H7 (cell line): Measurements from ENCODE around the gene PPAN. TPM values are rescaled to one million over a fixed set of nuclear protein-coding genes. Genes with fewer than 3 reads are reported as not detected.
A peak's percentile ranks its signal among the peaks of the same experiment; 100 is the strongest.

Experiments used
- DNase-seq: peaks from one replicate; pipeline ENCODE4 v3.0.0; 2012
- H3K27me3 ChIP-seq: 2 replicates; pipeline ENCODE4 v1.6.0; 2011; ENCODE audit warnings: mild to moderate bottlenecking, low read length; ENCODE audit not compliant: control insufficient read depth, insufficient read depth
- H3K36me3 ChIP-seq: replicated peaks from 2 replicates; pipeline ENCODE4 v1.5.1; 2011; ENCODE audit warnings: low read length; ENCODE audit not compliant: control insufficient read depth, insufficient read depth
- H3K4me3 ChIP-seq: 2 replicates; pipeline ENCODE4 v1.5.1; 2011; ENCODE audit warnings: low read depth, mild to moderate bottlenecking, control low read depth, low read length, moderate library complexity; ENCODE audit not compliant: insufficient read depth
- total RNA-seq: library from RNA; depleted of rRNA; stranded (reverse); fragments of >200 nt; shearing (Covaris generic); gene quantifications from 2 replicates; pipeline ENCODE4 v1.2.3, GENCODE V29; 2014

PPAN gene
- total RNA-seq, 1 experiment from 2014 or later, result 54.4 TPM

- Histone ChIP-seq H3K4me3 (peak overlapping the region; percentile 70), H3K36me3 (peaks cover 4% of the 10 kb centered on the region), H3K27me3 (peaks cover 11% of the 10 kb centered on the region; the same call in 1 of the 2 replicates)
- DNase-seq, result peak; percentile 84
Measured at GRCh38 chr19:10086591-10087192, 19.5 kb upstream of the PPAN start.

GRCh38 chr19:10087296-10088061, 18.7 kb upstream of the PPAN start:
- Histone ChIP-seq H3K4me3 (peak overlapping the region; percentile 70), H3K27me3 (peaks cover 11% of the 10 kb centered on the region; the same call in 1 of the 2 replicates), H3K36me3 (peaks cover 4% of the 10 kb centered on the region)
- peak; percentile 31 for DNase-seq

DNA sequence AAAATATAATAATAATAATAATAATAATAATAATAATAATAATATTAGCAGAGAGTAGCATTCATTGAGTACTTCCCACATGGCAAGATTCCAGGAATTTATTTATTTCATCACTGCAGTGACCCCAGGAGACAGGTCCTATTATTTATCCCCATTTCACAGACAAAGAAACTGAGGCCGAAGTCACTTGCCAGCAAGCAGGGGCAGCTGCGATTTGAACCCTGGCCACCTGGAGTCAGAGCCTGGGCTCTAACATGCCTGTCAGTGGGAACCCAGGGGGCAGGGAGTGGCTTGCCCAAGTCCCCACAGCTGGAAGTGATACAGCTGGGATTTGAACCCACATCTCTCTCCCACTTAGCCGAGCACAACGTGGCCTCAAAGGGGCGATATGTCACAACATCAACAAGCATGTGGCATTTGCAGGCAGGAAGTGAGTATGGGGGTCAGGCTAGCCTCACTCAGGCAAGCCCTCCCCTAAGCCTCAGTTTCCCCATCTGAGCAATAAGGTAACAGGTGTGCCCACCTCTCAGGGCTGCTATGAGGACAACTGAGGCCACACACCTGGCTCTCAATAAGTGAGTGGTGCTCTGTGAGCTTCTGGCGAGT, 17.1 kb upstream of the PPAN start:
- no peak for DNase-seq
- Histone ChIP-seq H3K27me3 (peaks cover 11% of the 10 kb centered on the region; the same call in 1 of the 2 replicates), H3K4me3 (no peak overlapping the region)

GRCh38 chr19:10089801-10090375, 16.3 kb upstream of the PPAN start:
- Histone ChIP-seq H3K4me3 (no peak overlapping the region), H3K36me3 (peaks cover 4% of the 10 kb centered on the region), H3K27me3 (peaks cover 16% of the 10 kb centered on the region)
- DNase-seq, result no peak

More for the DNA sequence above, 17.1 kb upstream of the PPAN start:
- peaks cover 4% of the 10 kb centered on the region for H3K36me3 ChIP-seq

GRCh38 chr19:10091370-10091687, 14.8 kb upstream of the PPAN start:
- Histone ChIP-seq H3K27me3 (peaks cover 17% of the 10 kb centered on the region), H3K4me3 (no peak overlapping the region), H3K36me3 (peaks cover 4% of the 10 kb centered on the region)
- peak; percentile 28 for DNase-seq

GRCh38 chr19:10091895-10092641, 14.1 kb upstream of the PPAN start:
- no peak for DNase-seq
- H3K4me3 ChIP-seq, result no peak overlapping the region

DNA sequence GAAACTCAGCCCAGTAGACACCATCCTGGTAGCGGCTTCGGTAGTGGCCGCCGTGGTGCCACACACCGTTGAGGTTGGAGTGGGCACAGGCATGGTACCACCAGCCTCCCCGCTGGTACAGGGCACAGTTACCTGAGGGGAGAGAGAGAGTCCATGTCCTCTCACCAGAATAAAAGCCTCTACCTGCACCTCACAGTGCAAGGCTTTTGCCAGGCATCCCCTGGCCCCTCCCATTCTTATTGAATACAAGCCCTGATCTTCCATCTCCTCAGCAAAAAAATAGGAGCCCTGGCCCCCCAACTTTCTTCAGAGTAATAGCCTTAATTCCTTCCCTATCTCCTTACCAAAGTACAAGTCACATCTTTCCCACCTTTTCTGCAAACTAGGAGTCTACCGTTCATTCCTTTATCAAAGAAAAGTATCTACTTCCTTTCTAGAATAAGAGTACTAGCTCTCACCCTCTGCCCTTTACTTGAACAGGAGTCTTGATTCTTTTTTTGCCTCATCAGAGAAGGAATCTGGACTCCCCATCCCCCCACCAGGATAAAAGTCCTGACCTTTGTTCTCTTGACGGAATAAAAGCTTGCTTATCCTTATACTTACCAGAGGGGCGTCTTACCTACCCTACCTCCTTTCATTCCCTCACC, 13.4 kb upstream of the PPAN start:
- Histone ChIP-seq H3K4me3 (no peak overlapping the region), H3K27me3 (peaks cover 18% of the 10 kb centered on the region), H3K36me3 (peaks cover 4% of the 10 kb centered on the region)
- DNase-seq, result peak; percentile 16

More at GRCh38 chr19:10091895-10092641, 14.1 kb upstream of the PPAN start:
- Histone ChIP-seq H3K36me3 (peaks cover 4% of the 10 kb centered on the region), H3K27me3 (peaks cover 18% of the 10 kb centered on the region)

DNA sequence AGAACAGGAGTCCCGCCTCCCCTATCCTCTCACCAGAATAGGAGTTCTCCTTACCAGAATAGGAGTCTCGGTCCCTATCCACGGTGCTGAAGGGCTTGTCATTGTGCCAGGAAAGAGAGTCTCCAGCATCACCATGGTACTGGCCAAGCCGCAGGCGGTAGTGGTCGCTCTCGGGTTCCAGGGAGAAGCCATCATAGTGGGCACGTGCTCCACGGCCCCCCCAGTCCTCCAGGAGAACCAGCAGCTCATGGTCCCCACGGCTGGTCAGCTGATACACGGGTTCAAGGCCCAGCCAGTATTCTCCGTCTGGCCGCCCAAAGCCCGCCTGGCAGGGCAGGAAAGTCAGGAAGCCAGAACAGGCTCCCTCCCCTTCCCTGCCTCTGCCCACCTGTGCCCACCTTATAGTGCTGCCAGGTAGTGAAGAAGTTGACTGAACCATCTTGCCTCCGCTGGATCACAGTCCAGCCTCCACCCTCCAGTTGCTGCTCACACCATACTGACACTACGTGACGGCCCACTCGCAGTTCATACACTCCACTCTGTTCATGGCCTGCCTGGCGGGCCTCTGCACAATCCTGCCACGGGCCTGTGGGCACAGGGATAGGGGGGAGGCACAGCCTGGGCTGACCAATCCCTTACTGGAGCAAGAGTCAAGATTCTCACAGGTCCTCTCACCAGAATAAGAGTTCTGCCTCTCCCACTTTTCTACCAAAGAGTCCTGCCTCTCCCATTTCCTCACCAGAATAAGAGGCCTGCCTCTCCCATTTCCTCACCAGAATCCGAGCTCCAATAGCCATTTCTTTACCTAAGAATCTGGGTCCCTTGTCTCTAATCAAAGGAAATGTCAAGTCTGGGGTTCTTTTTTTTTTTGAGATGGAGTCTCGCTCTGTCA, 12.6 kb upstream of the PPAN start:
- H3K4me3 ChIP-seq, result no peak overlapping the region
- H3K27me3 ChIP-seq, result peaks cover 18% of the 10 kb centered on the region
- DNase-seq, result peak; percentile 69
- peaks cover 4% of the 10 kb centered on the region for H3K36me3 ChIP-seq

GRCh38 chr19:10095622-10095947, 10.6 kb upstream of the PPAN start:
- Histone ChIP-seq H3K4me3 (no peak overlapping the region), H3K36me3 (peaks cover 2% of the 10 kb centered on the region), H3K27me3 (peaks cover 23% of the 10 kb centered on the region)
- no peak for DNase-seq

DNA sequence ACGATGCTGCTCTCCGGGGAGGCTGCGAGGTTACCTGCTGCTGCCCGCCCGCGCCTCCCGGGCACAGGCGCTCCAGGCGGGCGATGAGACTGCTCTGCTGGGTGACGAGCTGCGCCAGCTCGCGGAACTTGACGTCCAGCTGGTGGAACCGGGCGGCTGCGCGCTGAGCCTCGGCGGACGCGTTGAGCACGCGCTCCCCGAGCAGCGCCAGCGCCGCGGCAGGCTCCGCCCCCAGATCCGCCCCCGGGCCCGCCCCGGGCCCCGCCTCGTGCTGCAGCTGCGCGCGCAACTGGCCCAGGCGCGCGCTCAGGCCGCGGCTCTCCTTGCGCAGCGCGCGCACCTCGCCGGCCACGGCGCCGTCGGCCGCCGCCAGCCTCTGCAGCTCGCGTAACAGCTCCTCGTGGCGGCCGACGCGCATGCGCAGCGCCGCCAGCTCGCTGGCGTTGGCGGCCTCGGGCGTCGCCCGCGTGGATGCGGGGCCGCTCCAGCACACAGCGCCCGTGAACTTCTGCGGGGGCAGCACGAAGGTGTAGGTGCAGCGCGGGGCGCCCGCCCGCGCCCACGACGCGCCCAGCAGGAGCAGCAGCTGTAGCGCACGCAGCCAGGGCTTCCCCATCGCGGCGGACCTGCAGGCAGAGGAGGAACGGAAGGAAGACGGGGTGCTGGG, 10.1 kb upstream of the PPAN start:
- H3K27me3 ChIP-seq, result peaks cover 23% of the 10 kb centered on the region
- DNase-seq, result peak; percentile 100
- peak overlapping the region; percentile 58 for H3K4me3 ChIP-seq
- peaks cover 2% of the 10 kb centered on the region for H3K36me3 ChIP-seq

DNA sequence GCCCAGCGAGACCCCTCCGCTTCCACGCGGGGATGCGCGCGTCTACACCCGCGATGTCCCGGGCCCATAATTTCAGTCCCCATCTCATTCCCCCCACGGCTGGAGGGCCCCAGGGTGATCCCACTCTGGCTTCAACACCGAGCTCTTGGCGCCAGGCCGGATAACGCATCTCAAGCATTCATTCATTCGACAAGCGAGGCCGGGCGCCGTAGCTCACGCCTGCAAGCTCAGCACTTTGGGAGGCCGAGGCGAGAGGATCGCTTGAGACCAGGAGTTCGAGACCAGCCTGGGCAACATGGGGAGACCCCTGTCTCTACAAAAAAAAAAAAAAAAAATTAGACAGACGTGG, 9.6 kb upstream of the PPAN start:
- H3K27me3 ChIP-seq, result peaks cover 23% of the 10 kb centered on the region
- no peak for DNase-seq
- peak overlapping the region; percentile 58 for H3K4me3 ChIP-seq
- H3K36me3 ChIP-seq, result peaks cover under 1% of the 10 kb centered on the region

- no peaks in the 10 kb centered on the region for H3K36me3 ChIP-seq
- peaks cover 14% of the 10 kb centered on the region for H3K27me3 ChIP-seq
- no peak for DNase-seq
- H3K4me3 ChIP-seq, result no peak overlapping the region
Measured at GRCh38 chr19:10100163-10100785, 5.9 kb upstream of the PPAN start.
